Activated T-helper 1 cell treated with Interleukin-2 at 50 U/mL for 16 hours (primary cell): ENCODE data around the gene INVS.
"Not testable (repeated sequence)": the region's sequence is repeated elsewhere in the genome, so short reads cannot be mapped to it uniquely, and the experiment has no call there.

ENCODE experiments used
- DNase-seq: peaks from one replicate; pipeline ENCODE4 v3.0.0-alpha.2; 2020; ENCODE audit warnings: low read depth

Gene INVS

GRCh38 chr9:100204796-100205195 is 105.8 kb downstream of the INVS start:
- no peak for DNase-seq

- no peak for DNase-seq
Observed at GRCh38 chr9:100206899-100207298, 107.9 kb downstream of the INVS start.

- DNase-seq: no peak
Observed at GRCh38 chr9:100208673-100209072, 109.6 kb downstream of the INVS start.

GRCh38 chr9:100211476-100211875 is 112.4 kb downstream of the INVS start:
- no peak for DNase-seq

- DNase-seq: no peak
Observed at GRCh38 chr9:100213730-100214477, 114.9 kb downstream of the INVS start.

- DNase-seq: peak; percentile 6
Observed at GRCh38 chr9:100216178-100216787, 117.2 kb downstream of the INVS start.

- DNase-seq: no peak
Observed at GRCh38 chr9:100217536-100217935, 118.5 kb downstream of the INVS start.

GRCh38 chr9:100219347-100219746 is 120.3 kb downstream of the INVS start:
- DNase-seq: no peak

GRCh38 chr9:100220936-100221335 is 121.9 kb downstream of the INVS start:
- no peak for DNase-seq

- no peak for DNase-seq
Observed at GRCh38 chr9:100221538-100221937, 122.5 kb downstream of the INVS start.

- no peak for DNase-seq
Observed at GRCh38 chr9:100222674-100223073, 123.6 kb downstream of the INVS start.

GRCh38 chr9:100227636-100228035 is 128.6 kb downstream of the INVS start:
- DNase-seq: no peak

GRCh38 chr9:100228352-100228869 is 129.4 kb downstream of the INVS start:
- no peak for DNase-seq

- DNase-seq: no peak
Observed at GRCh38 chr9:100229136-100229535, 130.1 kb downstream of the INVS start.

- no peak for DNase-seq
Observed at GRCh38 chr9:100229561-100229960, 130.5 kb downstream of the INVS start.

GRCh38 chr9:100236986-100237385 is 137.9 kb downstream of the INVS start:
- DNase-seq: not testable (repeated sequence)

GRCh38 chr9:100240512-100240911 is 141.5 kb downstream of the INVS start:
- DNase-seq: no peak

GRCh38 chr9:100267211-100267610 is 168.2 kb downstream of the INVS start:
- DNase-seq: no peak

- DNase-seq: no peak
Observed at GRCh38 chr9:100268271-100268670, 169.2 kb downstream of the INVS start.

- DNase-seq: no peak
Observed at GRCh38 chr9:100269656-100270055, 170.6 kb downstream of the INVS start.

GRCh38 chr9:100277166-100277979 is 178.3 kb downstream of the INVS start:
- DNase-seq: no peak

GRCh38 chr9:100281066-100281465 is 182.0 kb downstream of the INVS start:
- no peak for DNase-seq
